Left ventricle myocardium inferior (tissue), 1 donor: ENCODE measurements around the gene MYO18A. TPM values are rescaled to one million over a fixed set of nuclear protein-coding genes. Genes with fewer than 3 reads are reported as not detected.

Experiments used
- DNase-seq: peaks from one replicate; pipeline ENCODE4 v3.0.0-alpha.2; 2020
- H3K27ac ChIP-seq: fragments of 200-600 bp; replicated peaks from 2 replicates; pipeline ENCODE4 v1.8.0; 2021
- H3K27me3 ChIP-seq: fragments of 200-600 bp; 2 replicates; pipeline ENCODE4 v1.8.0; 2021; ENCODE audit warnings: low read depth
- H3K36me3 ChIP-seq: fragments of 200-600 bp; 2 replicates; pipeline ENCODE4 v1.8.0; 2021
- H3K4me1 ChIP-seq: fragments of 200-600 bp; 2 replicates; pipeline ENCODE4 v1.8.0; 2021
- H3K4me3 ChIP-seq: fragments of 200-600 bp; 2 replicates; pipeline ENCODE4 v1.8.0; 2021; ENCODE audit warnings: mild to moderate bottlenecking, moderate library complexity
- H3K9me3 ChIP-seq: fragments of 200-600 bp; replicated peaks from 2 replicates; pipeline ENCODE4 v1.8.0; 2021
- CTCF ChIP-seq: fragments of 200-600 bp; IDR thresholded peaks from 2 replicates; pipeline ENCODE4 v1.8.0; 2021; ENCODE audit warnings: antibody characterized with exemption, mild to moderate bottlenecking, borderline replicate concordance
- intact Hi-C: fragments of 100-400 bp; cut with micrococcal nuclease; formaldehyde crosslinking; loops from one replicate; pipeline ENCODE4 v1.11.0; 2022
- total RNA-seq: library from RNA; stranded (reverse); fragmentation: NEBNext Ultra II Directional; extraction: Animal tissue kit (Norgen Biotek cat#: 25700); gene quantifications from one replicate; pipeline ENCODE4 v1.2.1, GENCODE V29; 2021
- donor health status: DM: no; HTN: yes; CAD: no; lungs with severe emphysema.

MYO18A gene
- total RNA-seq, 1 donor from 2014 or later = 397 TPM

- intact Hi-C loops = no loop called here
- no peak for DNase-seq
- Histone ChIP-seq H3K9me3 (peaks cover 19% of the 10 kb centered on the region), H3K27me3 (peaks cover 79% of the 10 kb centered on the region), H3K4me1 (no peaks in the 10 kb centered on the region), H3K27ac (no peak overlapping the region), H3K36me3 (no peaks in the 10 kb centered on the region), H3K4me3 (no peak overlapping the region)
- TF ChIP-seq CTCF = no peak
These were observed 147.4 kb downstream of the MYO18A start for GRCh38 chr17:29032857-29033197.

- peaks cover 76% of the 10 kb centered on the region for H3K27me3 ChIP-seq
- no peak overlapping the region for H3K27ac ChIP-seq
- intact Hi-C loops = no loop called here
- no peak for TF ChIP-seq CTCF
- peaks cover 19% of the 10 kb centered on the region for H3K9me3 ChIP-seq
- no peaks in the 10 kb centered on the region for H3K4me1 ChIP-seq
- no peaks in the 10 kb centered on the region for H3K36me3 ChIP-seq
- H3K4me3 ChIP-seq = no peak overlapping the region
- DNase-seq = no peak
These were observed 148.0 kb downstream of the MYO18A start for GRCh38 chr17:29032013-29032856.

- DNase-seq = no peak
- Histone ChIP-seq H3K27me3 (peaks cover 75% of the 10 kb centered on the region), H3K9me3 (peaks cover 19% of the 10 kb centered on the region), H3K4me1 (no peaks in the 10 kb centered on the region), H3K4me3 (no peak overlapping the region), H3K27ac (no peak overlapping the region), H3K36me3 (no peaks in the 10 kb centered on the region)
- TF ChIP-seq CTCF = no peak
- intact Hi-C loops = no loop called here
These were observed 148.7 kb downstream of the MYO18A start for GRCh38 chr17:29031488-29031887.

- intact Hi-C loops = no loop called here
- Histone ChIP-seq H3K27ac (no peak overlapping the region), H3K4me3 (no peak overlapping the region), H3K27me3 (peaks cover 66% of the 10 kb centered on the region), H3K36me3 (no peaks in the 10 kb centered on the region), H3K9me3 (no peaks in the 10 kb centered on the region), H3K4me1 (peaks cover 9% of the 10 kb centered on the region)
- DNase-seq = no peak
- TF ChIP-seq CTCF = no peak
These were observed 155.8 kb downstream of the MYO18A start for GRCh38 chr17:29024316-29024952.

GRCh38 chr17:29022074-29022473, 158.1 kb downstream of the MYO18A start:
- H3K4me3 ChIP-seq = no peak overlapping the region
- intact Hi-C loops = no loop called here
- H3K9me3 ChIP-seq = no peaks in the 10 kb centered on the region
- TF ChIP-seq CTCF = no peak
- no peak for DNase-seq
- H3K27me3 ChIP-seq = peaks cover 77% of the 10 kb centered on the region
- H3K27ac ChIP-seq = no peak overlapping the region
- H3K36me3 ChIP-seq = no peaks in the 10 kb centered on the region
- peaks cover 10% of the 10 kb centered on the region for H3K4me1 ChIP-seq
